AG20443 (cell line): ENCODE results near the gene TUBB2B.
"Not testable (repeated sequence)": the region's sequence is repeated elsewhere in the genome, so short reads cannot be mapped to it uniquely, and the experiment has no call there.

ENCODE experiments used
- DNase-seq: peaks from one replicate; pipeline ENCODE4 v3.0.0; 2012; ENCODE audit warnings: low spot score, mixed read lengths

Gene TUBB2B

DNA sequence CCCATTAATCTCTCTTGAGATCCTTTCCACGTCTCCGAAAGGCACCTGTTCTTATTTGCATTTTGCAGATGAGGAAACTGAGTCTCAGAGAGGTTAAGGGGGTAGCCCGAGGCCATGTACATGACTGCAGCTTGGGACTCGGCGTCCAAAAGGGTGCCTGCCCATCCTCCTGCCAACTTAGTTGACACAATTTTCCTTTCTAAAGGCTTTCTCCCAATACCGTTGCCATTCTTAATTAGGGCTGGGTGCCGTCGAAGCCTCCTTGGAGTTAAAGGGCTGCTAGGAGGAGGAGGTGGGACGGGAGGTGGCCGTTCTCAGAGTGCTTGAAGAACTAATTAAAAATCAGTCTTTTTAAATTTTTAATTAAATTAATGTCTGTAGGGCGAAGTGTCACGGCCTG is 30.7 kb upstream of the TUBB2B start:
- no peak for DNase-seq

DNA sequence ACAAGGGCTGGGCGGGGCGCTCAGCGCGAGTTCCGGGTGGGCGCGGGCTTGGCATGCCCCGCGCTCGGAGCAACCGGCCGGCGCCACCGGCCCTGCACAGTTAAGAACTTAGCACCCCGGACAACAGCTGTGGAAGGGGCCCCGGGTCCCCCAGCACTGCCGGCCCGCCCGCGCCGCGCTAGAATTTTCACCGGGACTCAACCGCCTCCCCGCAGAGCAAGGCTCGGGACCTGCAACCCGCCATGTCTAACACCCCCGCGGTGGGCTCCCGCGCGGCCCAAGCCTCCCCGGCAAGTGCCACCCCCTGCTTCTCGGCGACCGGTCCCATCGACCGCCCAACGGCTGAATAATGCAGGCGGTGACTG is 26.1 kb upstream of the TUBB2B start:
- DNase-seq: no peak

DNA sequence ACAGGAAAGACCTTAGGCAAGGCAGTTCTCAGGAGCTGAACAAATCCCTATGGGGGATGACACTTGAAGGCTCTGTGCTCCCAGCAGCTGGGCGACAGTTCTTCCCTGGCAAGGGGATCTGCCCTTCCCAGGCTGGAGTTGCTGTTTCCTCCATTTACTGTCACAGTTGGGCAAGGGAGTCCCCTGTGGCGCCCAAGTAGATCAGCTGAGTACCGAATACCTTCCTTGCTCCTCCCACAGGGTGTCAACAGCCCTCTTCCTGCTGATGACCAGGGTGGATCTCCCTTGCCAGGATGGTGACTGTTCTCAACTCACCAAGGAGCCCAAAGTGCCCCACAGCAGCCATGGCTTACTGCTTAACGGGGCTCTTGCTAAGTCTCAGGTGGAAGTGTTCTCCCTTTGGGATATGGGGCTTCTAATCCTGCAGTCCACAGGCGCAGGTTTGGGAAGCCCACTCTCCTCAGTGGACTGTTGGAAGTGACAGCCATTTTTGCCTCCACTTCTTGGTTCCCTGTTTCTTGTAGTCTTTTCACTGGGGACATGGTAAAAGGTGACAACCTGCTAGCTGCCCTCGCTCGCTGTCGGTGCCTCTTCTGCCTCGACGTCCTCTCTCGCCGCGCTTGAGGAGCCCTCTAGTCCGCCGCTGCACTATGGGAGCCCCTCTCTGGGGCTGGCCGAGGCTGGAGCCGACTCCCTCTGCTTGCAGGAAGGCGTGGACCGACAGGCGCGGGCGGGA is 25.6 kb upstream of the TUBB2B start:
- no peak for DNase-seq

DNA sequence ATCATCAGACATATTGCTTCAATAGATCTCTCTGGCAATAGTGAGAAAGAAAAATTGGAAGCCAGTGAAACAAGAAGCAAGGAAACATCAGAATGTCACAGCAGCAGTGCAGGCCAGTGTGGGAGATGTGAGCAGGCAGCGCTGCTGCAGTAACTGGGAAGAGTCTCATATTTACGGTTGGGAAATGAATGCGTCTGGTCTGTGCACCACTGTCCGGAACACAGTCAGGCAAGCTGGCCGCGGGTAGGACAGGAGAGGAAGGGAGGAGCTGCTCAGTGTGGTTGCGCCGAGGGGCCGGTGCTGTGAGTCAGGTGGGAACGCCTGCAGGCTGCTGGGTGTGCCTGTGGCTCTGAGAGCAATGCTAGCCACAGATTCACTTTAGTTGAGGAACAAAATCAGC is 24.9 kb upstream of the TUBB2B start:
- DNase-seq: no peak

DNA sequence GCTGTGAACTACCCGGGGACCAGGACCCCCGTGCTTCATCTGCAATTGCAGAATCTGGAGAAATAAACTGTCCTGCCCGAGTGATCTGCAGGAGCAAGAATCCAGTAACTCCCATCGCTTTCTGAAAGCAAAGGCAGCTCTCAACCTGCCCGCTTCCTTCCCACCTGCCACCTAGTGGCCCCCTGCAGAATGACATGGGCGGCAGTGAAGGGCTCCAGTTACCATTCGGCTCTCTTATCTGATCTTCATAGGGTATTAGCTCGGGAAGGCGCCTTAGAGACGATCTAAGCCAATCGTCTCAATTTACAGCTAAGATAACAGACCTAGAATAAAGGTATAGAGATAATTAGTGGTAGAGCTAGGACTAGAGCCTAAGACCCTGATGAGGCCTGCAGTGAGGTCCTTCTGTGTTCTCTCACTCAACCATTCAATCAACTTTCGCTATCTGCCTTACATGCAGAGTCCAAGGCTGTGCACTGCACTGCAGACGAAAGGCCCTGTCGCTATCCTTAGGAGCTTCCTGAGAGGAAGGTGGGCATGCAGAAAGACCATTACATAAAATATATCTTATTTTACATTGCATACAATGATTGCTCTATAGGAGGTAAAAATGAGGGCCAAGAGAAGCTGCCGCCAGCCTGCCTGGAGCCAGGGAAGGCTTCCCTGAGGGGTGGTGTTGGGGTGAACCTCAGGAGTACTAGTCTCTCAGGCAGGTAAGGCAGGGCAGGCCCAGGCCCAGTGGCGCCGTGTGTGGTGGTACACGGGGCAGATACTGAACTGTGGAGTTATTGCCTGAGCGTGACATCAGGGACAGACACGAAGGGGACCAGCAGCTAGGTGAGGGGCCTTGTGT is 24.2 kb upstream of the TUBB2B start:
- DNase-seq: peak; percentile 92

DNA sequence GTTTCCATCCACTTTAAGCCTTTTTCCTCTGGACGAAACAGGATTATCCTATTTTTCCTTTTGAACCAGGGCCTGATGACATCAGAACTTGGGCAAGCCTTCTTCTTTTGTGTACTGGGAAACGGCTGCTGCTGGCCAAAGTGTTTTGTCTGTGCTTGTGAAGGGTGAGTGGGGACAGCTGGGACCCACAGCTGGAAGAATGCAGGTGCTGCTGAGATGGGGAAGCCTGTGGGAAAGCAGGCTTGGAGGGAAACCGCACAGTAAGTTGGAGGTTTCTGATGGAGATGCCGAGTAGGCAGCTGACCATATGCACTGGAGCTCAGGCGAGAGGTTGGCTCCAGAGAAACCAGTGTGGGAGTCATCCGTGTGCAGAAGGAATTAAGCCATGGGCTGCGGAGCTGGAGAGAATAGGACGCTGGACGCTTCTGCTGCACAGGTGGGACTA is 22.8 kb upstream of the TUBB2B start:
- DNase-seq: no peak

DNA sequence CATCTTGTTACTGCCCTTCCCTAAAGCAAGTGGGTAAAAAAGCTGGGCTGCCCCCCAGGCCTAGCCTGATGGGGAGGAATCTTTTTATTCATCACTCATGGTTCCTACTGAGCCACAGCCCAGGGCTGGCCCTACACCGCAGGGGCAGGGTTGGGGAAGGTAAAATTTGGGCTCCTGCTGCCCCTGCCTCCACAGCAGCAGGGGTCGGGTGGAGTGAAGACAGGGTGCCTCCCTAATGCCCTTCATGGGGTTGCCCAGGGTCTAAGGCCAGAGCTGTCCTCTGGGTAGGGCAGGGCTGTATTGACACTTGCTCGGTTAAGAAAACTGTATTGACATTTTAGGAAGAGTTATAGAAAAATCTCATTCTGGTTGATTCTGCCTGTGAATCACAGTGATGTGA is 22.4 kb upstream of the TUBB2B start:
- no peak for DNase-seq

DNA sequence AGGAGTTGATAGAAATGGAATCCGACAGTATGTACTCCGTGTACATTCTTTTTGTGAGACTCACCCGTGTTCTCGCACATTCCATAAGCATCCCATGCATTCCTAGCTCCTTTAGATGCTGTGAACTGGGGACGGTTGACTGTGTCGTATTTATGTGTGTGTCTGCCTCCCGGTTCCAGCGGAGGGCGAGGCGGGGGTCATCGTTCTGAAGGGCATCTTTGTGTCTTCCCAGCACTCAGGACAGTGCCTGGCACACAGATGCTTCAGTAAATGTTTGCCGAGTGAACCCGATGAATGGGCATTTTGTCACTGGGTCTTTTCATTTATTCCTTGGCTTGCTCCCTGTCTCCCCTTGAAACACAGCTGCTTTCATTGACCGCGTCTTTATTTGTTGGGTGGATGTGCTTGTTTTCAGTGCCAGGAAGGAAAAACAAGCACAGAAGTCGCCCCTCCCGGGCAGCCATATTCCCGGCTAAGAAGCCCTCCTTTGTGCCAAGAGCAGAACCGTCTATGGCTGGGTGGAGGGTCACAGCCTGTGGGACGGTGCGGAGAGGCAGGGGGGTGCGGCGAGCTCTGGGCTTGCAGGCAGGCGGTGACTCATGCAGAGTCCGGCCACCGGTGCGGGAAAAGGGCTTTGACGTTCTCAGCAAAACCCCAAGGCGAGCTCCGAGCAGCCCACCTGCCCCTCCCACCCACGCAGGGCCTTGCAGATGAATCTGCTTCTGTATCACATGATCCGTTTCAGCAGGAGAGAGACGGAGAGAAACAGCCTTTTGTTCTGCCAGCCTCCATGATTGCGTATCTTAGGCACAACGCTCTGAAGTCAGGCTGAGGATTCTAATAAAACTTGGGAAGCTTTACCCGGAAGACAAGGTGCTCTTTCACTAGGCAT is 20.0 kb upstream of the TUBB2B start:
- DNase-seq: peak; percentile 84

DNA sequence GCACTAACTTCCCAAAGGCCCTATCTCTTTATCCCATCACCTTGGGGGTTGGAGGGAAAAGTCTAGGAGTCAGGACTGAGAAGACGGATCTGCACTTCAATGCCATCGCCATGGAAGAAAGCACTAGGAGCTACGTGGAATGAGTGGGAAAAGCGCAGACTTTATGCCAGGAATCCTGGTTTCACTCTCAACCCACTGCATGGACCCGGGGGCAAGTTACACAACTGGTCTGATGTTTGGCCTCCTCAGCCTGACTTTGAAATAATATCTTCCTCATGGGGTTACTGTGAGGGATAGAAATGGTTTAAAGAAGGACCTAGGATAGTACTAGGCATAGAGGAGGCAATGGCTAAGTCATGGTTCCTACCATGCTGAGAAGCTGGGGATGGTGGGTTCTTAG is 17.8 kb upstream of the TUBB2B start:
- no peak for DNase-seq

DNA sequence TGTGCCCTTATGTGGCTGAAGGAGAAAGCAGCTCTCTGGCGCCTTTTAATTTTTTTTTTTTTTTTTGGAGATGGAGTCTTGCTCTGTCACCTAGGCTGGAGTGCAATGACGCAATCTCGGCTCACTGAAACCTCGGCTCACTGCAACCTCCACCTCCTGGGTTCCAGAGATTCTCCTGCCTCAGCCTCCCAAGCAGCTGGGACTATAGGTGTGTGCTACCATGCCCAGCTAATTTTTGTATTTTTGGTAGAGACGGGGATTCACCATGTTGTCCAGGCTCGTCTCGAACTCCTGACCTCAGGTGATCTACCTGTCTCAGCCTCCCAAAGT is 17.3 kb upstream of the TUBB2B start:
- not testable (repeated sequence) for DNase-seq

DNA sequence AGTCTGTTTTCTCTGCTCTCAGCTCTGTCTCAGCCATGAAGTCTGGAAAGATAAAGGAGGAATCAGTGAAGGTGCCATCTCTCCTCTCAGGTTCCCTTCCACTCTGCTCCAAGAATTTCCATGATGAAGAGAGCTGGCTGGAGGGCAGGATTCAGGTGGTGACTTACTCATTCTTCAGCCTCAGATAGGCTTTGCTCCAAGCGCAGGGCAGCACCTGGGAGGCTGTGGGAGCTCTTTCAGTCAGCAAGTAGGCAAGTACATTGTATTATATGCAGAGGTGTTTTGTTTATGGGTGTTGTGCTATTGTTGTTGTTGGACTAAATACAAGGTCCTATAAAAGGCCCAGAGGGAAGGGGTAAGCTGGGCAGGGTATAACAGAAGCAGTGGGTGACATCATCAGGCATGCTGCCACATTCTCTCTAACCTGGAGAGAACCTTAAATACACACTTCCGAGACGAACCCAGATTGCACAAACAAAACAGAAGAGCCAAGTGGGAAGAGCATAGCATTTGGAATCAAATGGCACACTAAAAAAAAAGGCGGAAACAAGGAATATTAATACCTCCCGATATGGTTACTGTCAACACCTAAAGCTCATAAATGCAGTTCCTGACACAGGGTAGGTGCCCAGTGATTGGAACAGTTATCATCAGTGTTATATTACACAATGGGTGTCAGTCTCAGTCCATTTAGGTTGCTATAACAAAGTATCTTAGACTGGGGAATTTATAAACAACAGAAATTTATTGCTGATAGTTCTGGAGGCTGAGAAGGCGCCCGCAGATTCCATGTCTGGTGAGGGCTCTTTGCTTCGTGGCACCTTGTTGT is 16.8 kb upstream of the TUBB2B start:
- DNase-seq: no peak

DNA sequence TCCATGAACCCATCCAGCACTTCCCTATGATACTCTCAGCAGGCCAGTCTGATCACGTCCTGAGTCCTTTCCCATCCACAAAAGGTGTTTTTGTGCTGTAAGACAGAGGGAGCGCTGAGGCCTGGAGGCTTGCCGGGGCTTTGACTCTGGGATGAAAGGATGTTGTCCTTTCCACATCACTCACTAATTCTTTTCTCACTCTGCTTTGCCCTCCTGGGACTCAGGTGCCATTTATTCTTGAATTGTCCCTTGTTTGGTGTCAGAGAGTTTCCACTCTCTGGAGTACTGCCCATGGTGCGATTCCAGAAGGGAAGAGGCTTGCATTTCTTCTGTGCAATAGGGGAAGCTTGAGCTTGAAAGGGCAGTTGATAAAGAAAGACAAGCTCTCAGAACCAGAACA is 15.3 kb upstream of the TUBB2B start:
- no peak for DNase-seq

DNA sequence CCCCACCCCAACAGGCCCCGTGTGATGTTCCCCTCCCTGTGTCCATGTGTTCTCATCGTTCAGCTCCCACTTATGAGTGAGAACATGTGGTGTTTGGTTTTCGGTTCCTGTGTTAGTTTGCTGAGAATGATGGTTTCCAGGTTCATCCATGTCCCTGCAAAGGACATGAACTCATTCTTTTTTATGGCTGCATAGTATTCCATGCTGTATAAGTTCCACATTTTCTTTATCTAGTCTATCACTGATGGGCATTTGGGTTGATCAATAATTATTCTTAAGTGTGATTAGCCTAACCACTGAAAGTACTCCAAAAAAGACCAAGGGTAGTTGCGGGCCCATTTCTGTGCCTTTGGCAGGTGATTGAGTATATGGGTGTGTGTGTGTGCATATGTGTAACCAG is 14.3 kb upstream of the TUBB2B start:
- not testable (repeated sequence) for DNase-seq

DNA sequence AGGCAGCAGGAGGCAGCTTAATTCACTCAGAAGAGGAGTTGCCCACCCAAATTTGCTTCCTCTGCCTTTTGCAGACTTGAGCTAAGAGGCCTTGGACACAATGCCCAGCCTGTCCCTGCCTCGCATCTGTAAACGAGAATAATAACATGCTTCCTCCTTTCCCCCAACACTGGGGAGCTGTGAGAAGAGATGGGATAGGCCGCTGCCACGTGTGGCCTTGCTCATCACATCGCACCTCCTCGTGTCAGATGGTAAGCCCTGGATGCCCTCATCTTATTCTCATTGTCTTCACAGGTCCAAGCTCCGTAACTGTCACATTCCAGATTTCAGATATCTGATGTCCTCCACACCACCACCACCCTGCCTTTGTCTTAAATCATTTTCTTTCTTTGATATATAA is 13.1 kb upstream of the TUBB2B start:
- no peak for DNase-seq

DNA sequence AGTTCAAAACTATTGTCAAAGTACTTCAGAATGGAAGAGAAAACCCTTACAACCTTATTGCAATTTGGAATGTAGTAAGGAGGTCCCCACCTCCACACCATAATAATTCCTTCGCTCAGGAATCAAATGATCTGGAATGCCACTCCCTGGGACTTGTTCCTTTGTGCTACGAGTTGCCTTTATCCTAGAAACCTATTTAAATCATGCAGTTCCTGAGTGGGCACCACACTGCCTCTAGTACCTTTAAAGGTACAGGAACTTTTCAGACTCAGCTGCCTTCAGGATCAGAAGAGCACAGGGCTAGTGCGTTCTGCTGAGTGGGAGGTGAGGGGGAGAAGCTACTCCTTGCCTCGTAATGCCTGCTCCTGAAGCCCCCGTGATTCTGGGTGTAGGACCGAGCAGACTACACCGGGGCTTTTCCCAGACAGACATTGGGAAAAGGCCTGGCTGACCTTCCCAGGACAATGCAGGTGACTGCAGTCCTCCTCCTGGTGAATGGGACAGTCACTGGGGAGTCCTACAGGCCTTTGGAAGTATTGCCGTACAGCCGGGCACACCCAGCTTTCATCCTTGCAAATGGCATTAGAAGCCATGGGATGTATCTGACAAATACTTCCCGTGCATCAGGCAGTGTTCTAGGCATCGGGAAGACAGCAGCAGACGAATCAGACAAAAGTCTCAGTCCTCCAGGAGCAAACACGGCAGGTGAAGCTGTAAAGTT is 11.8 kb upstream of the TUBB2B start:
- no peak for DNase-seq

DNA sequence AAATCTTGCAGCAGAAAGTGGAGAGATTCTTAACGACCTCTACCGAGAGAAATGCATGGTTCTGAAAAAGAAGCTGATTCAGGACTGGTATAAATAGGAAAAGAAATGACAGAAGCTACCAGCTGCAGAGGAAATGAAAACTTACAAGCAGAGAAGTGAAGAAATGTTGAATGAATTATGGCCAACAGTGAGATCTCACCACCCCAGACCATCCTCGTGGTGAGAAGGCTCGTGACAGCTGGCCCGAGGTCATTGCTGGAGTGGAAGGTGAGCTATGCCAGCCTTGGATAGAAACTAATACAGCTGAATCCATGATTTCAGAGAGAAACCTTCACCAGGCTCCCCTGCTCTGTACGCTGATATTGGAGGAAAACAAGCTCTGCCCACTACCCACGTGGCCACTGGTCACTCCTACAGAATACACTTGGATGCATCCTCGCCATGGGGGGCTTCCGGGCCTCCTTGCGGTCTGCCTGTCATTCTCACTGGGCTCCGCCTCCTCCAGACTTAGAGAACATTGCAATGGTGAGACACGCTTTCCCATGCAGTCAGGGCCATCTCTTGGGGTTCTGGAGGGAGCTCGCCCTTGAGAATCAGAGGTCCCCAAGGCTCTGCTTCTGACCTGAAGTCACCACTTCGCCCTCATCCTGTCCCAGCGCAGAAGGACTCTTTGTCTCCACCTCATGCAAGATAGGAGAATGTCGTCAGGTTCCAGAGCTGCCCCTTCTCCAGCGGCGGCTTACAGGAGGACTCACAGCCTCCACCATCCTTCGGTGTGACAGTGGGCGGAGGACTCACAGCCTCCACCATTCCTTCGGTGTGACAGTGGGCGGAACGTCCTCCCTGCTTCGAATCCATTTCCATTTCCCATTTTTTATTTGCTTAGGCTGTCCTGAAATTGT is 10.6 kb upstream of the TUBB2B start:
- DNase-seq: no peak

DNA sequence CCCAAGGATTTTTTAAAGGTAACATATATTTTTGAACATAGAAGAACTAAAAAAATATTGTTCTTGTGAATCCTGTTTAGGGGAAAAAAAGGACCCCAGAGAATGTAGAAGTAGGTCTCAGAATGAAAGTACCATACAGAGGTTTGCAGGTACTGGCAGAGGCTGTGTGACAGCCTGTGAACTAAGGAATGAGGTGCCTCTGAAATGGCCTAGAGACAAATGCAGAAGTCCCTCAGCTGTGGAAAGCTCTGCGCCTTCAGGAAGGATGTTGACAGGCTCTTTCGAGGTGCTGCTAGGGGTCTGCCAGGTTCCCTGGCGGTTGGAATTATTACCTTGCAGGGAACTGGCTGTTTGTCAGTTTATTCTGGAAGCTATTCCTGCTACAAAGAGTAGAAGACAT is 8.6 kb upstream of the TUBB2B start:
- DNase-seq: no peak

DNA sequence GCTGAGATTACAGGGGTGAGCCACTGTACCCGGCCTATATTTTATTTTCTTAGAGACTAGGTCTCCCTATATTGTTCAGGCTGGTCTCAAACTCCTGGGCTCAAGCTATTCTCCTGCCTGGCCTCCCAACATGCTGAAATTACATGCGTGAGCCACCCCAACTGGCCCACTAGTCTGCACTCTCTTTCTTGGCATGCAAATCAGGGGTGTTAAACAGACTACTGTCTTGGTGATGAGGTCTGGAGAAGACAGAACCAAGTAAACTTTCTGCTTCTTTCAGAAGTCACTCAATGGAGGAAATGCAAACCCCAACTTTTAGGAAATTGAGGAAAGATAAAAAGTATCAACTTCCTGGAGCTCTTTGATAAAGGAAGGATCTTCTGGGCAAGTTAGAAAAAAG is 8.0 kb upstream of the TUBB2B start:
- DNase-seq: no peak

DNA sequence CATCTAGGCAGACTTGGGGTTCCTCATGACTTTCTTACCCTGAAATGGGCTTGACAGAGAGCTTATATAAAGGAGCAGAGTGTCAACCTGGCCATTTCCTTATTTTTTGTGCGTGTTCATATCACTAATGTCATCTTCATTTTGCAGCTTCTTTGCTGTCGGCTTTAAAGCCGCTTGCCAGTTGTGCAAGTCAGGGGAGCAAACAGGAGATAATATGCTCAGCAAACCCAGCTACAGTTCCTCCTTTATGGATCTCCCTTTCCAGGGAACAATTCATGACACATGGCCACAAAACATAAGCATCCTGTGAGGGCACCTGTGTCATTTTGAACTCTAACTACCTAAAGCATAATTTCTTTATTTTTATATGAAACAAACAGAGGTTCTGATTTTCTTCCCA is 6.5 kb upstream of the TUBB2B start:
- no peak for DNase-seq

DNA sequence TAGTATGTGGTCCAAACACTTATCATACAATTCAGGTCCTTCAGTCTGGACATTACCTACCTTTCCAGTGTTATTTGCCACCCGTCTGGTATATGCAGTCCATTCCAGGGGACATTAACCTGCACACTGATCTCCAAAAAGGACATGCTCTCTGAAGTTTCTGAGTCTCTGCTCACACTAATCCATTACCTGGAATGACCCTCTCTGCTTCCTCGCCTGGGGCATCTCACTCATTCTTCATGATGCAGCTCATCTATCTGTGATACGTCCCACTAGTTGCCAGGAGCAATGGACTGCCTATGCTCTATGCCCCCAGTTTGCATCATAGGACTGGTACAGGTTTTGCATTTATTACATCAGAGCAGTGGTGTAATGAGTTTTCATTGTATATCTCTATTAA is 5.9 kb upstream of the TUBB2B start:
- no peak for DNase-seq
